Measurements from ENCODE around the gene KIFC3.

- TF ChIP-seq EZH2phosphoT487 (IDR thresholded peaks at IDR 0.05; ENCODE audit: low read depth): no peak
- TF ChIP-seq CTCF (IDR thresholded peaks at IDR 0.05; ENCODE audit: low read depth, low read length): no peak
These were observed 5.1 kb upstream of the KIFC3 start for GRCh38 chr16:57807252-57807967.

Data from OCI-LY3 (cell line).